HepG2 (cell line): Measurements from ENCODE around the gene DNAJC4. TPM values are rescaled to one million over a fixed set of nuclear protein-coding genes. Genes with fewer than 3 reads are reported as not detected.

Source experiments
- ADNP ChIP-seq: sonication (generic); formaldehyde crosslinking; IDR thresholded peaks from 2 replicates; pipeline ENCODE4 v1.4.0; 2020; ENCODE audit warnings: missing genetic modification reagents
- AGO1 ChIP-seq: fragments of 200-400 bp; formaldehyde crosslinking; IDR thresholded peaks from 2 replicates; pipeline ENCODE4 v1.6.1; 2017; ENCODE audit warnings: mild to moderate bottlenecking, low read depth, low read length, moderate library complexity; ENCODE audit not compliant: poor library complexity, severe bottlenecking
- ASH2L ChIP-seq: fragments of 300-600, 200-600 bp; sonication (generic); IDR thresholded peaks from 2 replicates; pipeline ENCODE4 v1.7.0; 2017; ENCODE audit warnings: low read depth, mild to moderate bottlenecking, moderate library complexity, mixed read lengths, low read length; ENCODE audit not compliant: insufficient read length
- EP300 ChIP-seq, 3 experiments: sonication (generic) in 1 of 3; formaldehyde crosslinking in 1 of 3; IDR thresholded peaks; 2 replicates each; pipeline versions ENCODE4 v1.5.1 to v1.6.1; 2011 to 2020; ENCODE audit warnings: low read depth in 2 of 3, low read length in 2 of 3, borderline replicate concordance in 1 of 3, improper control_type of control experiment in 1 of 3, mild to moderate bottlenecking in 1 of 3, missing genetic modification reagents in 1 of 3, moderate library complexity in 1 of 3
- HINFP ChIP-seq: sonication (generic); formaldehyde crosslinking; IDR thresholded peaks from 2 replicates; pipeline ENCODE4 v1.4.0; 2020; ENCODE audit warnings: low read depth, mild to moderate bottlenecking, missing genetic modification reagents
- KLF16 ChIP-seq, 2 experiments: sonication (generic) in 1 of 2; formaldehyde crosslinking in 1 of 2; IDR thresholded peaks; 2 replicates each; pipeline versions ENCODE4 v1.6.1 to v1.8.0; 2016 to 2023; ENCODE audit warnings: missing genetic modification reagents in 2 of 2, missing compliant biosample characterization in 1 of 2
- LRRFIP1 ChIP-seq: sonication (generic); formaldehyde crosslinking; conservative IDR thresholded peaks from 2 replicates; pipeline ENCODE4 v1.4.0; 2020; ENCODE audit warnings: missing genetic modification reagents
- PRDM15 ChIP-seq: sonication (generic); formaldehyde crosslinking; IDR thresholded peaks from 2 replicates; pipeline ENCODE4 v1.4.0; 2020; ENCODE audit warnings: missing genetic modification reagents
- SNAPC2 ChIP-seq: sonication (generic); formaldehyde crosslinking; IDR thresholded peaks from 2 replicates; pipeline ENCODE4 v1.8.1; 2022; ENCODE audit warnings: mild to moderate bottlenecking, missing genetic modification reagents
- TCF12 ChIP-seq, 2 experiments: fragments of 450-650 bp in 1 of 2; sonication (generic) in 1 of 2; formaldehyde crosslinking in 1 of 2; IDR thresholded peaks; 2 replicates each; pipeline versions ENCODE4 v1.6.1 to v1.8.0; 2017 to 2022; ENCODE audit warnings: antibody characterized with exemption in 1 of 2, mild to moderate bottlenecking in 1 of 2, missing genetic modification reagents in 1 of 2, moderate library complexity in 1 of 2
- TCF7L2 ChIP-seq: IDR thresholded peaks from 2 replicates; pipeline ENCODE4 v1.6.1; 2011; ENCODE audit warnings: mild to moderate bottlenecking, low read depth, low read length, moderate library complexity
- TEAD3 ChIP-seq: optimal IDR thresholded peaks from 2 replicates; pipeline ENCODE3; 2016; ENCODE audit warnings: borderline replicate concordance
- TGIF2 ChIP-seq: IDR thresholded peaks from 2 replicates; pipeline ENCODE4 v1.6.1; 2016; ENCODE audit warnings: control low read depth, missing compliant biosample characterization
- ZBTB26 ChIP-seq: IDR thresholded peaks from 2 replicates; pipeline ENCODE4 v1.6.1; 2016; ENCODE audit warnings: missing compliant biosample characterization, missing genetic modification reagents, borderline replicate concordance
- ZGPAT ChIP-seq: IDR thresholded peaks from 2 replicates; pipeline ENCODE4 v1.6.1; 2016; ENCODE audit warnings: mild to moderate bottlenecking
- ZNF296 ChIP-seq: sonication (generic); formaldehyde crosslinking; conservative IDR thresholded peaks from 2 replicates; pipeline ENCODE4 v1.5.0; 2020; ENCODE audit warnings: mild to moderate bottlenecking, missing genetic modification reagents
- ZNF3 ChIP-seq: IDR thresholded peaks from 2 replicates; pipeline ENCODE4 v1.7.0; 2017; ENCODE audit warnings: inconsistent platforms
- ZNF547 ChIP-seq: sonication (generic); formaldehyde crosslinking; IDR thresholded peaks from 2 replicates; pipeline ENCODE4 v1.5.1; 2020; ENCODE audit warnings: mild to moderate bottlenecking, missing genetic modification reagents
- polyA plus RNA-seq, 8 experiments: library from polyadenylated mRNA; depleted of rRNA in 3 of 8; stranded (reverse) in 7 of 8; unstranded in 1 of 8; fragments of >200 nt; fragmentation: Illumina TruSeq in 4 of 8; extraction: Trizol in 4 of 8; gene quantifications; 2 replicates each; pipeline versions ENCODE4 v1.2.1 to v1.2.3, GENCODE V29; 2011 to 2016; ENCODE audit warnings: low read depth in 4 of 8, missing spikeins in 1 of 8, mixed read lengths in 1 of 8; ENCODE audit not compliant: insufficient read depth in 1 of 8
- total RNA-seq, 5 experiments: library from RNA; depleted of rRNA; stranded (reverse); fragments of >200 nt; fragmentation: Illumina TruSeq; extraction: Trizol; gene quantifications; 2 replicates each; pipeline ENCODE4 v1.2.3, GENCODE V29; 2016; ENCODE audit warnings: low read depth in 1 of 5

The DNAJC4 gene
- total and polyA plus RNA-seq, 2 of the 13 experiments (the other 11 are each of a cell fraction or from before 2014, with no cell fraction given): 10.3 to 60.8 TPM

- TF ChIP-seq HINFP (CRISPR knock-in tag) (peak; percentile 78; the same call in 1 of the 2 replicates), ZNF547 (peak; percentile 99), SNAPC2 (CRISPR knock-in tag) (peak; percentile 93), LRRFIP1 (CRISPR knock-in tag) (no peak), KLF16 (CRISPR knock-in tag; IDR thresholded peaks at IDR 0.05) (peak; percentile 80 to 84), PRDM15 (no peak; the same call in 1 of the 2 replicates), ZNF3 (CRISPR knock-in tag) (peak; percentile 41; the same call in 1 of the 2 replicates), ADNP (CRISPR knock-in tag) (no peak), TCF12 (IDR thresholded peaks at IDR 0.05) (no peak), TCF12 (CRISPR knock-in tag; IDR thresholded peaks at IDR 0.05) (peak; percentile 68; the same call in 1 of the 2 replicates), ZBTB26 (CRISPR knock-in tag) (no peak; the same call in 1 of the 2 replicates), EP300 (IDR thresholded peaks at IDR 0.05; ENCODE audit: low read depth in 2 of 2, low read length in 2 of 2) (no peak), EP300 (CRISPR knock-in tag; IDR thresholded peaks at IDR 0.05; ENCODE audit: borderline replicate concordance) (peak; percentile 23; the same call in 1 of the 2 replicates), ZNF296 (peak; percentile 95), AGO1 (peak; percentile 47), ASH2L (peak; percentile 81), TCF7L2 (no peak), ZGPAT (CRISPR knock-in tag) (peak; percentile 79; the same call in 1 of the 2 replicates), TGIF2 (CRISPR knock-in tag) (peak; percentile 93), TEAD3 (CRISPR knock-in tag) (peak; percentile 64)
Measured at GRCh38 chr11:64185175-64185692, 45.1 kb upstream of the DNAJC4 start (continued).
